NCI-H748 treated with DMSO at 0.1 percent for 48 hours (cell line): ENCODE results near the gene FNDC3A.
"Not testable (repeated sequence)": the region's sequence is repeated elsewhere in the genome, so short reads cannot be mapped to it uniquely, and the experiment has no call there.

Experiments used
- DNase-seq: peaks from one replicate; lab custom pipeline; 2025; lab: John Stamatoyannopoulos, UW

The FNDC3A gene

GRCh38 chr13:48977286-48977625, 1.5 kb downstream of the FNDC3A start:
- DNase-seq, result no peak

- DNase-seq, result no peak
These were observed 2.3 kb downstream of the FNDC3A start for GRCh38 chr13:48977973-48978372.

- DNase-seq, result no peak
These were observed 3.4 kb downstream of the FNDC3A start for GRCh38 chr13:48978942-48979601.

DNA sequence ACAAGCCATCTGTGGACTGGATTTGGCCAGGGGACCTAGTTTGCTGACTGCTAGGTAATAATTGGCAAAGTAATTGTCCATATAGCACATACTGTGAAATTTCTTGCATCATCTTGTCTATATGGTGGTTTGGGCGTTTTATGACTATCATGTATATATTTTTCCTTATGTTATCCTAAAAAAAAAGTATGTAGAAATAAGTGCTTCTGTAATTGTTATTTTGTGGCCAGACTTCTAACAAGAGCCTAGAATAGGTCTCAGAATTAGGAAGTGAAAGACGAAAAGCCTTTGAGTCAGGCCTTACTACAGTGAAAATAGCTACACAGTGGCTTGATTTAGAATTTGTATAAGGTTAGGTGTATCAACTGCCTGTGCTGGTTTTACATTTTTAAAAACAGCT, 4.2 kb downstream of the FNDC3A start:
- DNase-seq, result no peak

GRCh38 chr13:48983331-48983730, 7.6 kb downstream of the FNDC3A start:
- no peak for DNase-seq

- no peak for DNase-seq
These were observed 10.0 kb downstream of the FNDC3A start for GRCh38 chr13:48985756-48986155.

GRCh38 chr13:48990900-48991299, 15.2 kb downstream of the FNDC3A start:
- DNase-seq, result no peak

DNA sequence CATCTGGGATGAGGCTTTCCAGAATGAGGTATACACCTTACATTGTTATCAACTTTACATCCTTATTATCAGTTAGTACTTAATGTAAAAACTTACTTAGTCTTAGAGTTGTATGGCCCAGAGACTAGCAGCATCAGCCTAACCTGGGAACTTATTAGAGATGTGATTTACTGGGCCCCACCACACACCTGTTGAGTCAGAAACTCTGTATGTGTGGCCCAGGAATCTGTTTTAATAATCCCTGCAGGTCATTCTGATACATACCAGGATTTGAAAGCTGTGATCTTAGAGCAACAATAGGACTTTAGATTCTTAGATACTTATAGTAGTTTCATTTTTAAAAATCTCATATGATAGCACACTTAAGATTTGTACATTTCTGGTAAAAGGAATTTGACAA, 17.4 kb downstream of the FNDC3A start:
- DNase-seq, result no peak

DNA sequence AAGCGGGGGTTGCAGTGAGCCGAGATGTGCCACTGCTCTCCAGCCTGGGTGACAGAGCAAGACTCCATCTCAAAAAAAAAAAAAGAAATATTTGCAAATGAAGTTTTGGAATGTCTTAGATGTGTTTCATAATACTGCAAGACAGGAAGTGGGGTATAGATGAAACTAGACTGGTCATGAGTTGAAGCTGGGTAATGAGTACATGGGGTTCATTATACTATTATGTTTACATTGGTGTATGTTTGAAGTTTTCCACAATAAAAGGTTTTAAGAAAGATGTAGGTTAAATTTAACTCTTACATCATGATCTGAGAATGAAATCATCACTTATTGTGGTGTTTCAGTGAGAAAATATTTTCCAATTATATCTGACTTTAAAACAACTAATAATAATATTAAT, 19.0 kb downstream of the FNDC3A start:
- no peak for DNase-seq

- DNase-seq, result no peak
These were observed 23.1 kb downstream of the FNDC3A start for GRCh38 chr13:48998641-48999292.

GRCh38 chr13:49000247-49000646, 24.5 kb downstream of the FNDC3A start:
- DNase-seq, result no peak

GRCh38 chr13:49018986-49019635, 43.4 kb downstream of the FNDC3A start:
- DNase-seq, result not testable (repeated sequence)

DNA sequence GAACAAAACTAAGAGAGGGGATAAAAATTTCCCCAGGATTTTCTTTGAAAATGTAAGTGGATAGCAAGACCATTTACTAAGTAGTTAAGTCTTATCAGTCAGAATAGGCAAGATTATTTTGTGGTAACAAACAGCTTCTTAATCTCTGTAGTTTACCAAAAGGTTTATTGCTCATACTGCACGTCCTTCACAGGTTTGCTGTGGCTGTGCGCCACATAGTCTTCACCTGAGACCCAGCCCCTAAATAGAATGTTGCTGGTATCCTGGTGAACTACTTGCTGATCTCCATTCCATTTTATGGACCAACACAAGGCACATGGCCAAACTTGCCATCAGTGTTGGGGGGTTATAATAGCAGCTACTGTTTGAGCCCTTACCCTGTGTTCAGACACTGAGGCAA, 44.6 kb downstream of the FNDC3A start:
- DNase-seq, result no peak

GRCh38 chr13:49020940-49021553, 45.3 kb downstream of the FNDC3A start:
- DNase-seq, result no peak

DNA sequence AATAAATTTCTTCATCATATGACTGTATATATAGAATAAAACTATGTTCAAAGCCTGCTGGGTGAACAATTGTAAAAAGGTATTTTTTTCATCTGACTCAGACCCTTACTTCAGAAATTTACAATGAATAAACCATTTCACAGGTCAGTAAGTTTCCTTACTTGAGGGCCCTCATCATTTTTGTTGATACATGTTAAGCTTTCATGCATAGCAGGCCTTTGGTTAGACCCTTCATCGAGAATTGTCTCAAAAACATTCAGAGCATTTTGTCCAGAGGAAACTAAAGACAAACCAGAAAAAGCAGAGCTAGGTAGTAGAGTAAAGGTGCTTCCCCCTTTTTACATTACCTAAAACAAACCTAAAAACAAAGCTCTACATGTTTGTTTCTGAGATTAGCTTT, 46.2 kb downstream of the FNDC3A start:
- no peak for DNase-seq

GRCh38 chr13:49022472-49023144, 46.9 kb downstream of the FNDC3A start:
- DNase-seq, result no peak

GRCh38 chr13:49023431-49023830, 47.7 kb downstream of the FNDC3A start:
- DNase-seq, result no peak

GRCh38 chr13:49026851-49027250, 51.1 kb downstream of the FNDC3A start:
- DNase-seq, result no peak

DNA sequence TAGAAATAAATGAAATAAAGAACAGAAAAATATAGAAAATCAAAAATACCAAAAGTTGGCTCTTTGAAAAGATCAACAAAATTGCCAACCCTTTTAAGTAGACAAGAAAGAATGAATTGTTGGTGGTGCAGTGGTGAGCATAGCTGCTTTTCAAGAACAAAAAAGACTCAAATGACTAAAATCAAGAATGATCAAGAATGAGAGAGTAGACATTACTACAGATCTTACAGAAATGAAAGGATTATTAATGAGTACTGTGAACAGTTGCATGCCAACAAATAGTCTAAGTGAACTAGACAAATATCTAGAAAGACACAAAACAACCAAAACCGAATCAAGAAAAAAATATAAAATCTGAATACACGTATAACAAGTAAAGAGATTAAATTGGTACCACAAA, 53.9 kb downstream of the FNDC3A start:
- no peak for DNase-seq

DNA sequence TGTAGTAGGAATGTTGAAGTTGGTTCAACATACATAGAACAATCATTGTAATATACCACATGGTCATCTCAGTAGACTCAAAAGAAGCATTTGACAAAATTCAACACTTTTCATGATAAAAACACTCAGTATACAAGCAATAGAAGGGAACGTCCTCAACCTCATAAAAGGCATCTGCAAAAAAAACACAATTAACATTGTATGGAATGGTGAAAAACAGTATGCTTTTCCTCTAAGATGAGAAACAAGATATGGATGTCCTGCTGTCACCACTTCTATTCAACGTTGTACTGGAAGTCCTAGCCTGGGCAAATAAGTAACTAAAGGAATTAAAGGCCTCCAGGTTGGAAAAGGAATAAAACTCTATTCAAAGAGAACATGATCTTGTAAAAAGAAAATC, 54.5 kb downstream of the FNDC3A start:
- no peak for DNase-seq

DNA sequence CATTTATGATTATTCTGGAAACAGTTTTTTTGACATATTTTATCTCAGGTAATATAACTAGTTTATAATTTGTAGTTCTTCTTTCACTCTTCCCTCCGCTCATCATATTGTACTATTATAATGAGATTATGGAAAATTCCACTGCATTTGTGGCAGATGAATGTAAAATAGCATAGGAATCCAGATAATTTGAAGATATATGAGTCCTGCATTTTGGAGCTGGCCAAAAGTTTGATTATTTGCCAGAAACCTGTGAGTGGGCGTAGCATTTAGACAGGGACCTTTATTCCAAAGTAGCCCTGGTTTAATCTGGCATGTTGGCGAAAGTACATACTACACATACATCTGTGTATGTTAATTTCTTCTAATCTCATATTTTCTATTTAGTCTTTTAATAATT, 65.2 kb downstream of the FNDC3A start:
- DNase-seq, result no peak

DNA sequence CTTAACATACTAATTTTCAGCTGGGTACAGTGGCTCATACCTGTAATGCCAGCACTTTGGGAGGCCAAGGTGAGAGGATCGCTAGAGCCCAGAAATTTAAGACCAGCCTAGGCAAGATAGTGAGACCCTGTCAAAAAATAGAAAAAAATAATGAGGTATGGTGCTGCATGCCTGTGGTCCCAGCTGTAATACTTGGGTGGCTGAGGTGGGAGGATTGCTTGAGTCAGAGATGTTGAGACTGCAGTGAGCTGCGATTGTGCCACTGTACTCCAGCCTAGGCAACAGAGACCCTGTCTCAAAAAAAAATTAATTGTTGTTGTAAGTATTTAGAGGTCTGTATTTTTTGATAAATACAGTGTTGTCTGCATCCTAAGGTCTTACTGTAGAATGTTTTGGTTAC, 66.8 kb downstream of the FNDC3A start:
- no peak for DNase-seq

DNA sequence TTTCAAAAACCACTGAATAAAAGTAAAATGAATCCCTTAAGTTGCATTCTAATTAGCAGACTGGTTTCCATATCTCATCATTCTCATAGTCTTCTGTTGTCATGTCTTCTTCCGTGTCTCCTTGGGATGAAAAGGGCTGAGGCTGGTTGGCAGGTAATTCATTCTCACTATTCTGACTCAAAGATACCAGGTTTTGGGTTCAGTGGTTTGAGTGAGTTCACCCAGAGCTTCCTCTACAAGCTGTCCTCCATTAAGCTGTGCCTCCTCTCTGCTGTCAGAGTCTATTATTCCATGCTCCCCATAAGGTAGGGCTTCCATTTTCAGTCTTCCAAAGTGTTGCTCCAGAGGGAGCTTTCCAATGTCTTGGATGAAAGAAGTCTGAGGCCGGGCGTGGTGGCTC, 68.3 kb downstream of the FNDC3A start:
- DNase-seq, result no peak
